HG02943 (cell line): Measurements from ENCODE around the gene ANKDD1B.
A peak's percentile ranks its signal among the peaks of the same experiment; 100 is the strongest.
"Not testable (repeated sequence)": the region's sequence is repeated elsewhere in the genome, so short reads cannot be mapped to it uniquely, and the experiment has no call there.

Experiments used
- ATAC-seq: cut with Tn5 transposase; IDR thresholded peaks from one replicate; pipeline ENCODE4 v1.9.1; 2021; ENCODE audit warnings: mild to moderate bottlenecking, low read depth, moderate library complexity; ENCODE audit not compliant: unreplicated experiment

The ANKDD1B gene

GRCh38 chr5:75611311-75612225 is at the start of gene ANKDD1B:
ANKDD1B (plus strand) TSS chr5:75611453; CDS start chr5:75611635, 182 bp downstream.
- ATAC-seq = no peak

- ATAC-seq = not testable (repeated sequence)
Measured at GRCh38 chr5:75565991-75566709, 45.1 kb upstream of the ANKDD1B start.

GRCh38 chr5:75566710-75567309 is 44.4 kb upstream of the ANKDD1B start:
- ATAC-seq = peak; percentile 88

GRCh38 chr5:75567710-75568109 is 43.5 kb upstream of the ANKDD1B start:
- ATAC-seq = peak; percentile 52

GRCh38 chr5:75568202-75568601 is 43.1 kb upstream of the ANKDD1B start:
- peak; percentile 15 for ATAC-seq

- ATAC-seq = no peak
Measured at GRCh38 chr5:75571547-75571946, 39.7 kb upstream of the ANKDD1B start.

- no peak for ATAC-seq
Measured at GRCh38 chr5:75574791-75575190, 36.5 kb upstream of the ANKDD1B start.

- ATAC-seq = not testable (repeated sequence)
Measured at GRCh38 chr5:75578280-75578679, 33.0 kb upstream of the ANKDD1B start.

GRCh38 chr5:75584641-75585040 is 26.6 kb upstream of the ANKDD1B start:
- ATAC-seq = no peak

GRCh38 chr5:75588666-75589065 is 22.6 kb upstream of the ANKDD1B start:
- ATAC-seq = no peak

- ATAC-seq = no peak
Measured at GRCh38 chr5:75600535-75600934, 10.7 kb upstream of the ANKDD1B start.

- ATAC-seq = no peak
Measured at GRCh38 chr5:75601567-75601966, 9.7 kb upstream of the ANKDD1B start.

- ATAC-seq = no peak
Measured at GRCh38 chr5:75601996-75602395, 9.3 kb upstream of the ANKDD1B start.

- ATAC-seq = no peak
Measured at GRCh38 chr5:75603371-75603770, 7.9 kb upstream of the ANKDD1B start.

GRCh38 chr5:75603821-75604220 is 7.4 kb upstream of the ANKDD1B start:
- ATAC-seq = no peak

- ATAC-seq = not testable (repeated sequence)
Measured at GRCh38 chr5:75607341-75607740, 3.9 kb upstream of the ANKDD1B start.

GRCh38 chr5:75608870-75609269 is 2.4 kb upstream of the ANKDD1B start:
- ATAC-seq = no peak

- ATAC-seq = no peak
Measured at GRCh38 chr5:75610201-75610600, 1.1 kb upstream of the ANKDD1B start.

GRCh38 chr5:75610859-75611310 is 368 bp upstream of the ANKDD1B start:
- ATAC-seq = not testable (repeated sequence)

GRCh38 chr5:75612226-75612569 is 945 bp downstream of the ANKDD1B start:
- ATAC-seq = no peak

GRCh38 chr5:75612901-75613300 is 1.6 kb downstream of the ANKDD1B start:
- ATAC-seq = no peak
